GM23338 (cell line): Measurements from ENCODE around the gene TEDC2.

ENCODE experiments used
- EZH2 ChIP-seq: fragments of 200-600 bp; sonication (generic); IDR thresholded peaks from one replicate; pipeline ENCODE4 v1.8.0; 2017; ENCODE audit warnings: antibody characterized with exemption, mild to moderate bottlenecking, low read depth; ENCODE audit not compliant: unreplicated experiment
- POLR2AphosphoS5 ChIP-seq: IDR thresholded peaks from 2 replicates; pipeline ENCODE4 v1.6.1; 2016; ENCODE audit warnings: antibody characterized with exemption, low read depth
- ZNF114 ChIP-seq: fragments of 250-450 bp; sonication (Bioruptor Pico); IDR thresholded peaks from 2 replicates; pipeline ENCODE4 v1.5.0; 2020; ENCODE audit warnings: mild to moderate bottlenecking, moderate library complexity
- TF ChIP-seq, protein P1 (sequence below): IDR thresholded peaks from 2 replicates; pipeline ENCODE4 v1.6.1; 2016; ENCODE audit warnings: antibody characterized with exemption
- TF ChIP-seq, protein P2 (sequence below), 2 experiments: fragments of 200-600 bp in 1 of 2; sonication (generic) in 1 of 2; conservative IDR thresholded peaks; 2 replicates each; pipeline versions ENCODE4 v1.5.1 to v1.6.1; 2016 to 2017; ENCODE audit warnings: antibody characterized with exemption in 2 of 2, low read depth in 2 of 2, mild to moderate bottlenecking in 2 of 2, moderate library complexity in 1 of 2
- TF ChIP-seq, protein P3 (sequence below): IDR thresholded peaks from one replicate; pipeline ENCODE4 v1.6.1; 2018; ENCODE audit warnings: antibody characterized with exemption; ENCODE audit not compliant: unreplicated experiment
- TF ChIP-seq, protein P4 (sequence below): fragments of 250-450 bp; sonication (Bioruptor Pico); IDR thresholded peaks from 2 replicates; pipeline ENCODE4 v1.5.0; 2020; ENCODE audit warnings: mild to moderate bottlenecking, moderate library complexity

- TF ChIP-seq, protein P1, sequence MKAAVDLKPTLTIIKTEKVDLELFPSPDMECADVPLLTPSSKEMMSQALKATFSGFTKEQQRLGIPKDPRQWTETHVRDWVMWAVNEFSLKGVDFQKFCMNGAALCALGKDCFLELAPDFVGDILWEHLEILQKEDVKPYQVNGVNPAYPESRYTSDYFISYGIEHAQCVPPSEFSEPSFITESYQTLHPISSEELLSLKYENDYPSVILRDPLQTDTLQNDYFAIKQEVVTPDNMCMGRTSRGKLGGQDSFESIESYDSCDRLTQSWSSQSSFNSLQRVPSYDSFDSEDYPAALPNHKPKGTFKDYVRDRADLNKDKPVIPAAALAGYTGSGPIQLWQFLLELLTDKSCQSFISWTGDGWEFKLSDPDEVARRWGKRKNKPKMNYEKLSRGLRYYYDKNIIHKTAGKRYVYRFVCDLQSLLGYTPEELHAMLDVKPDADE: no peak
- TF ChIP-seq, protein P2, sequence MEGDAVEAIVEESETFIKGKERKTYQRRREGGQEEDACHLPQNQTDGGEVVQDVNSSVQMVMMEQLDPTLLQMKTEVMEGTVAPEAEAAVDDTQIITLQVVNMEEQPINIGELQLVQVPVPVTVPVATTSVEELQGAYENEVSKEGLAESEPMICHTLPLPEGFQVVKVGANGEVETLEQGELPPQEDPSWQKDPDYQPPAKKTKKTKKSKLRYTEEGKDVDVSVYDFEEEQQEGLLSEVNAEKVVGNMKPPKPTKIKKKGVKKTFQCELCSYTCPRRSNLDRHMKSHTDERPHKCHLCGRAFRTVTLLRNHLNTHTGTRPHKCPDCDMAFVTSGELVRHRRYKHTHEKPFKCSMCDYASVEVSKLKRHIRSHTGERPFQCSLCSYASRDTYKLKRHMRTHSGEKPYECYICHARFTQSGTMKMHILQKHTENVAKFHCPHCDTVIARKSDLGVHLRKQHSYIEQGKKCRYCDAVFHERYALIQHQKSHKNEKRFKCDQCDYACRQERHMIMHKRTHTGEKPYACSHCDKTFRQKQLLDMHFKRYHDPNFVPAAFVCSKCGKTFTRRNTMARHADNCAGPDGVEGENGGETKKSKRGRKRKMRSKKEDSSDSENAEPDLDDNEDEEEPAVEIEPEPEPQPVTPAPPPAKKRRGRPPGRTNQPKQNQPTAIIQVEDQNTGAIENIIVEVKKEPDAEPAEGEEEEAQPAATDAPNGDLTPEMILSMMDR (conservative IDR thresholded peaks at IDR 0.05; ENCODE audit: low read depth in 2 of 2): no peak
- TF ChIP-seq, protein P3, sequence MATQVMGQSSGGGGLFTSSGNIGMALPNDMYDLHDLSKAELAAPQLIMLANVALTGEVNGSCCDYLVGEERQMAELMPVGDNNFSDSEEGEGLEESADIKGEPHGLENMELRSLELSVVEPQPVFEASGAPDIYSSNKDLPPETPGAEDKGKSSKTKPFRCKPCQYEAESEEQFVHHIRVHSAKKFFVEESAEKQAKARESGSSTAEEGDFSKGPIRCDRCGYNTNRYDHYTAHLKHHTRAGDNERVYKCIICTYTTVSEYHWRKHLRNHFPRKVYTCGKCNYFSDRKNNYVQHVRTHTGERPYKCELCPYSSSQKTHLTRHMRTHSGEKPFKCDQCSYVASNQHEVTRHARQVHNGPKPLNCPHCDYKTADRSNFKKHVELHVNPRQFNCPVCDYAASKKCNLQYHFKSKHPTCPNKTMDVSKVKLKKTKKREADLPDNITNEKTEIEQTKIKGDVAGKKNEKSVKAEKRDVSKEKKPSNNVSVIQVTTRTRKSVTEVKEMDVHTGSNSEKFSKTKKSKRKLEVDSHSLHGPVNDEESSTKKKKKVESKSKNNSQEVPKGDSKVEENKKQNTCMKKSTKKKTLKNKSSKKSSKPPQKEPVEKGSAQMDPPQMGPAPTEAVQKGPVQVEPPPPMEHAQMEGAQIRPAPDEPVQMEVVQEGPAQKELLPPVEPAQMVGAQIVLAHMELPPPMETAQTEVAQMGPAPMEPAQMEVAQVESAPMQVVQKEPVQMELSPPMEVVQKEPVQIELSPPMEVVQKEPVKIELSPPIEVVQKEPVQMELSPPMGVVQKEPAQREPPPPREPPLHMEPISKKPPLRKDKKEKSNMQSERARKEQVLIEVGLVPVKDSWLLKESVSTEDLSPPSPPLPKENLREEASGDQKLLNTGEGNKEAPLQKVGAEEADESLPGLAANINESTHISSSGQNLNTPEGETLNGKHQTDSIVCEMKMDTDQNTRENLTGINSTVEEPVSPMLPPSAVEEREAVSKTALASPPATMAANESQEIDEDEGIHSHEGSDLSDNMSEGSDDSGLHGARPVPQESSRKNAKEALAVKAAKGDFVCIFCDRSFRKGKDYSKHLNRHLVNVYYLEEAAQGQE: no peak
- TF ChIP-seq POLR2AphosphoS5 (no peak), ZNF114 (no peak), EZH2 (no peak)
- TF ChIP-seq, protein P4, sequence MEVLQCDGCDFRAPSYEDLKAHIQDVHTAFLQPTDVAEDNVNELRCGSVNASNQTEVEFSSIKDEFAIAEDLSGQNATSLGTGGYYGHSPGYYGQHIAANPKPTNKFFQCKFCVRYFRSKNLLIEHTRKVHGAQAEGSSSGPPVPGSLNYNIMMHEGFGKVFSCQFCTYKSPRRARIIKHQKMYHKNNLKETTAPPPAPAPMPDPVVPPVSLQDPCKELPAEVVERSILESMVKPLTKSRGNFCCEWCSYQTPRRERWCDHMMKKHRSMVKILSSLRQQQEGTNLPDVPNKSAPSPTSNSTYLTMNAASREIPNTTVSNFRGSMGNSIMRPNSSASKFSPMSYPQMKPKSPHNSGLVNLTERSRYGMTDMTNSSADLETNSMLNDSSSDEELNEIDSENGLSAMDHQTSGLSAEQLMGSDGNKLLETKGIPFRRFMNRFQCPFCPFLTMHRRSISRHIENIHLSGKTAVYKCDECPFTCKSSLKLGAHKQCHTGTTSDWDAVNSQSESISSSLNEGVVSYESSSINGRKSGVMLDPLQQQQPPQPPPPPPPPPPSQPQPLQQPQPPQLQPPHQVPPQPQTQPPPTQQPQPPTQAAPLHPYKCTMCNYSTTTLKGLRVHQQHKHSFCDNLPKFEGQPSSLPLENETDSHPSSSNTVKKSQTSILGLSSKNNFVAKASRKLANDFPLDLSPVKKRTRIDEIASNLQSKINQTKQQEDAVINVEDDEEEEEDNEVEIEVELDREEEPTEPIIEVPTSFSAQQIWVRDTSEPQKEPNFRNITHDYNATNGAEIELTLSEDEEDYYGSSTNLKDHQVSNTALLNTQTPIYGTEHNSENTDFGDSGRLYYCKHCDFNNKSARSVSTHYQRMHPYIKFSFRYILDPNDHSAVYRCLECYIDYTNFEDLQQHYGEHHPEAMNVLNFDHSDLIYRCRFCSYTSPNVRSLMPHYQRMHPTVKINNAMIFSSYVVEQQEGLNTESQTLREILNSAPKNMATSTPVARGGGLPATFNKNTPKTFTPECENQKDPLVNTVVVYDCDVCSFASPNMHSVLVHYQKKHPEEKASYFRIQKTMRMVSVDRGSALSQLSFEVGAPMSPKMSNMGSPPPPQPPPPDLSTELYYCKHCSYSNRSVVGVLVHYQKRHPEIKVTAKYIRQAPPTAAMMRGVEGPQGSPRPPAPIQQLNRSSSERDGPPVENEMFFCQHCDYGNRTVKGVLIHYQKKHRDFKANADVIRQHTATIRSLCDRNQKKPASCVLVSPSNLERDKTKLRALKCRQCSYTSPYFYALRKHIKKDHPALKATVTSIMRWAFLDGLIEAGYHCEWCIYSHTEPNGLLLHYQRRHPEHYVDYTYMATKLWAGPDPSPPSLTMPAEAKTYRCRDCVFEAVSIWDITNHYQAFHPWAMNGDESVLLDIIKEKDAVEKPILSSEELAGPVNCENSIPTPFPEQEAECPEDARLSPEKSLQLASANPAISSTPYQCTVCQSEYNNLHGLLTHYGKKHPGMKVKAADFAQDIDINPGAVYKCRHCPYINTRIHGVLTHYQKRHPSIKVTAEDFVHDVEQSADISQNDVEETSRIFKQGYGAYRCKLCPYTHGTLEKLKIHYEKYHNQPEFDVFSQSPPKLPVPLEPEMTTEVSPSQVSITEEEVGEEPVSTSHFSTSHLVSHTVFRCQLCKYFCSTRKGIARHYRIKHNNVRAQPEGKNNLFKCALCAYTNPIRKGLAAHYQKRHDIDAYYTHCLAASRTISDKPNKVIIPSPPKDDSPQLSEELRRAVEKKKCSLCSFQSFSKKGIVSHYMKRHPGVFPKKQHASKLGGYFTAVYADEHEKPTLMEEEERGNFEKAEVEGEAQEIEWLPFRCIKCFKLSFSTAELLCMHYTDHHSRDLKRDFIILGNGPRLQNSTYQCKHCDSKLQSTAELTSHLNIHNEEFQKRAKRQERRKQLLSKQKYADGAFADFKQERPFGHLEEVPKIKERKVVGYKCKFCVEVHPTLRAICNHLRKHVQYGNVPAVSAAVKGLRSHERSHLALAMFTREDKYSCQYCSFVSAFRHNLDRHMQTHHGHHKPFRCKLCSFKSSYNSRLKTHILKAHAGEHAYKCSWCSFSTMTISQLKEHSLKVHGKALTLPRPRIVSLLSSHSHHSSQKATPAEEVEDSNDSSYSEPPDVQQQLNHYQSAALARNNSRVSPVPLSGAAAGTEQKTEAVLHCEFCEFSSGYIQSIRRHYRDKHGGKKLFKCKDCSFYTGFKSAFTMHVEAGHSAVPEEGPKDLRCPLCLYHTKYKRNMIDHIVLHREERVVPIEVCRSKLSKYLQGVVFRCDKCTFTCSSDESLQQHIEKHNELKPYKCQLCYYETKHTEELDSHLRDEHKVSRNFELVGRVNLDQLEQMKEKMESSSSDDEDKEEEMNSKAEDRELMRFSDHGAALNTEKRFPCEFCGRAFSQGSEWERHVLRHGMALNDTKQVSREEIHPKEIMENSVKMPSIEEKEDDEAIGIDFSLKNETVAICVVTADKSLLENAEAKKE (CRISPR knock-in tag): no peak
These were observed 47.8 kb downstream of the TEDC2 start for GRCh38 chr16:2507665-2508064.
